GM23338 (cell line): Measurements from ENCODE around the gene STPG4. TPM values are rescaled to one million over a fixed set of nuclear protein-coding genes. Genes with fewer than 3 reads are reported as not detected.

Source experiments
- ATAC-seq: fragments of 200-7000 bp; cut with Tn5 transposase; 3 replicates; pipeline ENCODE4 v1.9.1; 2020
- DNase-seq: peaks from one replicate; pipeline ENCODE4 v3.0.0-alpha.2; 2015; ENCODE audit warnings: low spot score
- H2AFZ ChIP-seq: fragments of 200-600 bp; sonication (generic); 2 replicates; pipeline ENCODE4 v1.8.0; 2016; ENCODE audit warnings: antibody characterized with exemption, mild to moderate bottlenecking, moderate library complexity
- H3F3A ChIP-seq: fragments of 200-600 bp; sonication (generic); replicated peaks from 2 replicates; pipeline ENCODE4 v1.8.0; 2017; ENCODE audit warnings: antibody characterized with exemption, mixed run types, low read depth
- H3K27ac ChIP-seq: fragments of 200-600 bp; sonication (generic); 2 replicates; pipeline ENCODE4 v1.6.1; 2016; ENCODE audit warnings: low read depth
- H3K27me3 ChIP-seq: fragments of 200-600 bp; sonication (generic); 2 replicates; pipeline ENCODE4 v1.8.0; 2016; ENCODE audit warnings: mild to moderate bottlenecking, mixed run types, moderate library complexity; ENCODE audit not compliant: insufficient read depth
- H3K36me3 ChIP-seq: fragments of 200-600 bp; sonication (generic); 2 replicates; pipeline ENCODE4 v1.8.0; 2016; ENCODE audit warnings: mild to moderate bottlenecking; ENCODE audit not compliant: insufficient read depth
- H3K4me1 ChIP-seq: fragments of 200-600 bp; sonication (generic); 2 replicates; pipeline ENCODE4 v1.8.0; 2016; ENCODE audit warnings: mild to moderate bottlenecking, moderate library complexity; ENCODE audit not compliant: insufficient read depth
- H3K4me2 ChIP-seq: fragments of 200-600 bp; sonication (generic); 2 replicates; pipeline ENCODE4 v1.7.1; 2017; ENCODE audit warnings: mixed run types
- H3K4me3 ChIP-seq: fragments of 200-600 bp; sonication (generic); 2 replicates; pipeline ENCODE4 v1.6.1; 2016; ENCODE audit warnings: mixed run types
- H3K79me2 ChIP-seq: fragments of 200-600 bp; sonication (generic); replicated peaks from 2 replicates; pipeline ENCODE4 v1.8.0; 2017; ENCODE audit warnings: mild to moderate bottlenecking; ENCODE audit not compliant: insufficient read depth
- H3K9me2 ChIP-seq: fragments of 200-600 bp; sonication (generic); 2 replicates; pipeline ENCODE4 v1.8.0; 2017; ENCODE audit not compliant: insufficient read depth
- H4K20me1 ChIP-seq: fragments of 200-600 bp; sonication (generic); replicated peaks from 2 replicates; pipeline ENCODE4 v1.8.0; 2017; ENCODE audit warnings: mild to moderate bottlenecking; ENCODE audit not compliant: insufficient read depth
- H3K27ac Mint-ChIP-seq: 2 replicates; pipeline ENCODE4 v1.8.0; 2020; ENCODE audit warnings: inconsistent platforms, mild to moderate bottlenecking, moderate library complexity, mixed read lengths
- H3K27me3 Mint-ChIP-seq: 3 replicates; pipeline ENCODE4 v1.8.0; 2022; ENCODE audit warnings: low read depth, mild to moderate bottlenecking, moderate library complexity, mixed read lengths, inconsistent platforms; ENCODE audit not compliant: insufficient read depth, poor library complexity
- H3K36me3 Mint-ChIP-seq: 3 replicates; pipeline ENCODE4 v1.8.0; 2021; ENCODE audit warnings: low read depth, mild to moderate bottlenecking, inconsistent platforms, moderate library complexity, mixed read lengths
- H3K4me1 Mint-ChIP-seq: 3 replicates; pipeline ENCODE4 v1.8.0; 2020; ENCODE audit warnings: mild to moderate bottlenecking, inconsistent platforms, mixed read lengths
- H3K4me3 Mint-ChIP-seq: 3 replicates; pipeline ENCODE4 v1.8.0; 2021; ENCODE audit warnings: moderate library complexity, mild to moderate bottlenecking, inconsistent platforms, mixed read lengths
- H3K9me3 Mint-ChIP-seq: 3 replicates; pipeline ENCODE4 v1.8.0; 2020; ENCODE audit warnings: moderate library complexity, mild to moderate bottlenecking, inconsistent platforms, mixed read lengths
- CREB1 ChIP-seq: fragments of 250-450 bp; sonication (Bioruptor Pico); IDR thresholded peaks from 2 replicates; pipeline ENCODE4 v1.5.0; 2020; ENCODE audit warnings: low read depth, mild to moderate bottlenecking, moderate library complexity
- EZH2 ChIP-seq: fragments of 200-600 bp; sonication (generic); IDR thresholded peaks from one replicate; pipeline ENCODE4 v1.8.0; 2017; ENCODE audit warnings: antibody characterized with exemption, mild to moderate bottlenecking, low read depth; ENCODE audit not compliant: unreplicated experiment
- EZH2phosphoT487 ChIP-seq: fragments of 200-600 bp; sonication (generic); IDR thresholded peaks from one replicate; pipeline ENCODE4 v1.8.1; 2018; ENCODE audit warnings: antibody characterized with exemption; ENCODE audit not compliant: unreplicated experiment
- JUNB ChIP-seq: IDR thresholded peaks from one replicate; pipeline ENCODE4 v1.6.1; 2016; ENCODE audit warnings: antibody characterized with exemption; ENCODE audit not compliant: unreplicated experiment
- NANOG ChIP-seq: IDR thresholded peaks from 2 replicates; pipeline ENCODE4 v1.6.1; 2016; ENCODE audit warnings: antibody characterized with exemption, borderline replicate concordance
- POLR2AphosphoS5 ChIP-seq: IDR thresholded peaks from 2 replicates; pipeline ENCODE4 v1.6.1; 2016; ENCODE audit warnings: antibody characterized with exemption, low read depth
- STAT1 ChIP-seq: IDR thresholded peaks from one replicate; pipeline ENCODE4 v1.6.1; 2016; ENCODE audit warnings: antibody characterized with exemption; ENCODE audit not compliant: unreplicated experiment
- ZNF114 ChIP-seq: fragments of 250-450 bp; sonication (Bioruptor Pico); IDR thresholded peaks from 2 replicates; pipeline ENCODE4 v1.5.0; 2020; ENCODE audit warnings: mild to moderate bottlenecking, moderate library complexity
- ZNF331 ChIP-seq: fragments of 250-450 bp; sonication (Bioruptor Pico); IDR thresholded peaks from 2 replicates; pipeline ENCODE4 v1.5.0; 2020; ENCODE audit warnings: low read depth, mild to moderate bottlenecking, moderate library complexity
- polyA plus RNA-seq: library from polyadenylated mRNA; unstranded; fragments of >200 nt; fragmentation: Nextera tagmentation; extraction: Ambion mirVana; gene quantifications from 2 replicates; pipeline ENCODE4 v1.2.1, GENCODE V29; 2016
- total RNA-seq: library from RNA; depleted of rRNA; stranded (reverse); fragments of >200 nt; shearing (Covaris generic); gene quantifications from 2 replicates; pipeline ENCODE4 v1.2.3, GENCODE V29; 2014
- TF ChIP-seq, protein P1 (sequence below): fragments of 250-450 bp; sonication (Bioruptor Pico); IDR thresholded peaks from 2 replicates; pipeline ENCODE4 v1.5.0; 2020; ENCODE audit warnings: mild to moderate bottlenecking, moderate library complexity
- TF ChIP-seq, protein P2 (sequence below): IDR thresholded peaks from 2 replicates; pipeline ENCODE4 v1.6.1; 2016; ENCODE audit warnings: antibody characterized with exemption
- TF ChIP-seq, protein P3 (sequence below): IDR thresholded peaks from one replicate; pipeline ENCODE4 v1.6.1; 2018; ENCODE audit warnings: antibody characterized with exemption; ENCODE audit not compliant: unreplicated experiment
- TF ChIP-seq, protein P4 (sequence below), 2 experiments: fragments of 200-600 bp in 1 of 2; sonication (generic) in 1 of 2; conservative IDR thresholded peaks; 2 replicates each; pipeline versions ENCODE4 v1.5.1 to v1.6.1; 2016 to 2017; ENCODE audit warnings: antibody characterized with exemption in 2 of 2, low read depth in 2 of 2, mild to moderate bottlenecking in 2 of 2, moderate library complexity in 1 of 2

Gene STPG4
- total and polyA plus RNA-seq, 2 experiments from 2014 or later = 0.28 TPM; not detected in 1

DNA sequence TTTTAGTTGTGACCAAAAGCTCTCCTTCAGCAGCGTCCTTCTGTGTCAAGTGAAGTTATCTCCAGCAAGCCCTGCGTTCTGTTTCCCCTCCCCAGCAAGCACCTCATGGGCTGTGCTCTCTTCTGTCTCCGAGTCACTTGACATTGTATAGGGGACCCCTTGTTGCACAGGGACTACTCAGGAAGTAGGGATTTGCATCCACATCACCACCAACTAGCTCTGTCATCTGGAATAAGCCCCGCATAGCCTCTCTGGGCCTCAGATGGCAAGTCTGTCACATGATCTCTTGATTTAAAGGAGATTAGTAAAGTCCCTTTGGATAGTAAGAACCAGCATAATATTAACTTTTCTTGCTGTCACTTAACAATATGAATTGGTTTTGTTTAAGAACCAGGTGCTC, 32.0 kb upstream of the STPG4 start:
- Histone ChIP-seq H3K4me2 (no peak overlapping the region), H3K4me1 (peaks cover 13% of the 10 kb centered on the region), H3K27me3 (no peaks in the 10 kb centered on the region), H3K9me2 (no peaks in the 10 kb centered on the region), H3K79me2 (no peaks in the 10 kb centered on the region), H3K4me3 (no peak overlapping the region), H4K20me1 (no peaks in the 10 kb centered on the region), H3F3A (no peaks in the 10 kb centered on the region), H3K27ac (no peak overlapping the region), H3K36me3 (no peaks in the 10 kb centered on the region), H2AFZ (peak overlapping the region; percentile 65)
- TF ChIP-seq CREB1 (CRISPR knock-in tag) (no peak), ZNF331 (CRISPR knock-in tag) (no peak), EZH2phosphoT487 (no peak), ZNF114 (CRISPR knock-in tag) (no peak), EZH2 (no peak), STAT1 (no peak), POLR2AphosphoS5 (no peak), NANOG (no peak), JUNB (no peak)
- TF ChIP-seq, protein P1, sequence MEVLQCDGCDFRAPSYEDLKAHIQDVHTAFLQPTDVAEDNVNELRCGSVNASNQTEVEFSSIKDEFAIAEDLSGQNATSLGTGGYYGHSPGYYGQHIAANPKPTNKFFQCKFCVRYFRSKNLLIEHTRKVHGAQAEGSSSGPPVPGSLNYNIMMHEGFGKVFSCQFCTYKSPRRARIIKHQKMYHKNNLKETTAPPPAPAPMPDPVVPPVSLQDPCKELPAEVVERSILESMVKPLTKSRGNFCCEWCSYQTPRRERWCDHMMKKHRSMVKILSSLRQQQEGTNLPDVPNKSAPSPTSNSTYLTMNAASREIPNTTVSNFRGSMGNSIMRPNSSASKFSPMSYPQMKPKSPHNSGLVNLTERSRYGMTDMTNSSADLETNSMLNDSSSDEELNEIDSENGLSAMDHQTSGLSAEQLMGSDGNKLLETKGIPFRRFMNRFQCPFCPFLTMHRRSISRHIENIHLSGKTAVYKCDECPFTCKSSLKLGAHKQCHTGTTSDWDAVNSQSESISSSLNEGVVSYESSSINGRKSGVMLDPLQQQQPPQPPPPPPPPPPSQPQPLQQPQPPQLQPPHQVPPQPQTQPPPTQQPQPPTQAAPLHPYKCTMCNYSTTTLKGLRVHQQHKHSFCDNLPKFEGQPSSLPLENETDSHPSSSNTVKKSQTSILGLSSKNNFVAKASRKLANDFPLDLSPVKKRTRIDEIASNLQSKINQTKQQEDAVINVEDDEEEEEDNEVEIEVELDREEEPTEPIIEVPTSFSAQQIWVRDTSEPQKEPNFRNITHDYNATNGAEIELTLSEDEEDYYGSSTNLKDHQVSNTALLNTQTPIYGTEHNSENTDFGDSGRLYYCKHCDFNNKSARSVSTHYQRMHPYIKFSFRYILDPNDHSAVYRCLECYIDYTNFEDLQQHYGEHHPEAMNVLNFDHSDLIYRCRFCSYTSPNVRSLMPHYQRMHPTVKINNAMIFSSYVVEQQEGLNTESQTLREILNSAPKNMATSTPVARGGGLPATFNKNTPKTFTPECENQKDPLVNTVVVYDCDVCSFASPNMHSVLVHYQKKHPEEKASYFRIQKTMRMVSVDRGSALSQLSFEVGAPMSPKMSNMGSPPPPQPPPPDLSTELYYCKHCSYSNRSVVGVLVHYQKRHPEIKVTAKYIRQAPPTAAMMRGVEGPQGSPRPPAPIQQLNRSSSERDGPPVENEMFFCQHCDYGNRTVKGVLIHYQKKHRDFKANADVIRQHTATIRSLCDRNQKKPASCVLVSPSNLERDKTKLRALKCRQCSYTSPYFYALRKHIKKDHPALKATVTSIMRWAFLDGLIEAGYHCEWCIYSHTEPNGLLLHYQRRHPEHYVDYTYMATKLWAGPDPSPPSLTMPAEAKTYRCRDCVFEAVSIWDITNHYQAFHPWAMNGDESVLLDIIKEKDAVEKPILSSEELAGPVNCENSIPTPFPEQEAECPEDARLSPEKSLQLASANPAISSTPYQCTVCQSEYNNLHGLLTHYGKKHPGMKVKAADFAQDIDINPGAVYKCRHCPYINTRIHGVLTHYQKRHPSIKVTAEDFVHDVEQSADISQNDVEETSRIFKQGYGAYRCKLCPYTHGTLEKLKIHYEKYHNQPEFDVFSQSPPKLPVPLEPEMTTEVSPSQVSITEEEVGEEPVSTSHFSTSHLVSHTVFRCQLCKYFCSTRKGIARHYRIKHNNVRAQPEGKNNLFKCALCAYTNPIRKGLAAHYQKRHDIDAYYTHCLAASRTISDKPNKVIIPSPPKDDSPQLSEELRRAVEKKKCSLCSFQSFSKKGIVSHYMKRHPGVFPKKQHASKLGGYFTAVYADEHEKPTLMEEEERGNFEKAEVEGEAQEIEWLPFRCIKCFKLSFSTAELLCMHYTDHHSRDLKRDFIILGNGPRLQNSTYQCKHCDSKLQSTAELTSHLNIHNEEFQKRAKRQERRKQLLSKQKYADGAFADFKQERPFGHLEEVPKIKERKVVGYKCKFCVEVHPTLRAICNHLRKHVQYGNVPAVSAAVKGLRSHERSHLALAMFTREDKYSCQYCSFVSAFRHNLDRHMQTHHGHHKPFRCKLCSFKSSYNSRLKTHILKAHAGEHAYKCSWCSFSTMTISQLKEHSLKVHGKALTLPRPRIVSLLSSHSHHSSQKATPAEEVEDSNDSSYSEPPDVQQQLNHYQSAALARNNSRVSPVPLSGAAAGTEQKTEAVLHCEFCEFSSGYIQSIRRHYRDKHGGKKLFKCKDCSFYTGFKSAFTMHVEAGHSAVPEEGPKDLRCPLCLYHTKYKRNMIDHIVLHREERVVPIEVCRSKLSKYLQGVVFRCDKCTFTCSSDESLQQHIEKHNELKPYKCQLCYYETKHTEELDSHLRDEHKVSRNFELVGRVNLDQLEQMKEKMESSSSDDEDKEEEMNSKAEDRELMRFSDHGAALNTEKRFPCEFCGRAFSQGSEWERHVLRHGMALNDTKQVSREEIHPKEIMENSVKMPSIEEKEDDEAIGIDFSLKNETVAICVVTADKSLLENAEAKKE (CRISPR knock-in tag) = no peak
- TF ChIP-seq, protein P2, sequence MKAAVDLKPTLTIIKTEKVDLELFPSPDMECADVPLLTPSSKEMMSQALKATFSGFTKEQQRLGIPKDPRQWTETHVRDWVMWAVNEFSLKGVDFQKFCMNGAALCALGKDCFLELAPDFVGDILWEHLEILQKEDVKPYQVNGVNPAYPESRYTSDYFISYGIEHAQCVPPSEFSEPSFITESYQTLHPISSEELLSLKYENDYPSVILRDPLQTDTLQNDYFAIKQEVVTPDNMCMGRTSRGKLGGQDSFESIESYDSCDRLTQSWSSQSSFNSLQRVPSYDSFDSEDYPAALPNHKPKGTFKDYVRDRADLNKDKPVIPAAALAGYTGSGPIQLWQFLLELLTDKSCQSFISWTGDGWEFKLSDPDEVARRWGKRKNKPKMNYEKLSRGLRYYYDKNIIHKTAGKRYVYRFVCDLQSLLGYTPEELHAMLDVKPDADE = no peak
- TF ChIP-seq, protein P3, sequence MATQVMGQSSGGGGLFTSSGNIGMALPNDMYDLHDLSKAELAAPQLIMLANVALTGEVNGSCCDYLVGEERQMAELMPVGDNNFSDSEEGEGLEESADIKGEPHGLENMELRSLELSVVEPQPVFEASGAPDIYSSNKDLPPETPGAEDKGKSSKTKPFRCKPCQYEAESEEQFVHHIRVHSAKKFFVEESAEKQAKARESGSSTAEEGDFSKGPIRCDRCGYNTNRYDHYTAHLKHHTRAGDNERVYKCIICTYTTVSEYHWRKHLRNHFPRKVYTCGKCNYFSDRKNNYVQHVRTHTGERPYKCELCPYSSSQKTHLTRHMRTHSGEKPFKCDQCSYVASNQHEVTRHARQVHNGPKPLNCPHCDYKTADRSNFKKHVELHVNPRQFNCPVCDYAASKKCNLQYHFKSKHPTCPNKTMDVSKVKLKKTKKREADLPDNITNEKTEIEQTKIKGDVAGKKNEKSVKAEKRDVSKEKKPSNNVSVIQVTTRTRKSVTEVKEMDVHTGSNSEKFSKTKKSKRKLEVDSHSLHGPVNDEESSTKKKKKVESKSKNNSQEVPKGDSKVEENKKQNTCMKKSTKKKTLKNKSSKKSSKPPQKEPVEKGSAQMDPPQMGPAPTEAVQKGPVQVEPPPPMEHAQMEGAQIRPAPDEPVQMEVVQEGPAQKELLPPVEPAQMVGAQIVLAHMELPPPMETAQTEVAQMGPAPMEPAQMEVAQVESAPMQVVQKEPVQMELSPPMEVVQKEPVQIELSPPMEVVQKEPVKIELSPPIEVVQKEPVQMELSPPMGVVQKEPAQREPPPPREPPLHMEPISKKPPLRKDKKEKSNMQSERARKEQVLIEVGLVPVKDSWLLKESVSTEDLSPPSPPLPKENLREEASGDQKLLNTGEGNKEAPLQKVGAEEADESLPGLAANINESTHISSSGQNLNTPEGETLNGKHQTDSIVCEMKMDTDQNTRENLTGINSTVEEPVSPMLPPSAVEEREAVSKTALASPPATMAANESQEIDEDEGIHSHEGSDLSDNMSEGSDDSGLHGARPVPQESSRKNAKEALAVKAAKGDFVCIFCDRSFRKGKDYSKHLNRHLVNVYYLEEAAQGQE = no peak
- TF ChIP-seq, protein P4, sequence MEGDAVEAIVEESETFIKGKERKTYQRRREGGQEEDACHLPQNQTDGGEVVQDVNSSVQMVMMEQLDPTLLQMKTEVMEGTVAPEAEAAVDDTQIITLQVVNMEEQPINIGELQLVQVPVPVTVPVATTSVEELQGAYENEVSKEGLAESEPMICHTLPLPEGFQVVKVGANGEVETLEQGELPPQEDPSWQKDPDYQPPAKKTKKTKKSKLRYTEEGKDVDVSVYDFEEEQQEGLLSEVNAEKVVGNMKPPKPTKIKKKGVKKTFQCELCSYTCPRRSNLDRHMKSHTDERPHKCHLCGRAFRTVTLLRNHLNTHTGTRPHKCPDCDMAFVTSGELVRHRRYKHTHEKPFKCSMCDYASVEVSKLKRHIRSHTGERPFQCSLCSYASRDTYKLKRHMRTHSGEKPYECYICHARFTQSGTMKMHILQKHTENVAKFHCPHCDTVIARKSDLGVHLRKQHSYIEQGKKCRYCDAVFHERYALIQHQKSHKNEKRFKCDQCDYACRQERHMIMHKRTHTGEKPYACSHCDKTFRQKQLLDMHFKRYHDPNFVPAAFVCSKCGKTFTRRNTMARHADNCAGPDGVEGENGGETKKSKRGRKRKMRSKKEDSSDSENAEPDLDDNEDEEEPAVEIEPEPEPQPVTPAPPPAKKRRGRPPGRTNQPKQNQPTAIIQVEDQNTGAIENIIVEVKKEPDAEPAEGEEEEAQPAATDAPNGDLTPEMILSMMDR (conservative IDR thresholded peaks at IDR 0.05; ENCODE audit: low read depth in 2 of 2) = no peak
- peaks cover 29% of the 10 kb centered on the region for H3K4me1 Mint-ChIP-seq
- peaks cover 2% of the 10 kb centered on the region for H3K27me3 Mint-ChIP-seq
- H3K27ac Mint-ChIP-seq = no peak overlapping the region
- DNase-seq (no peak), ATAC-seq (no peak)
- no peaks in the 10 kb centered on the region for H3K36me3 Mint-ChIP-seq
- H3K4me3 Mint-ChIP-seq = no peak overlapping the region
- H3K9me3 Mint-ChIP-seq = no peaks in the 10 kb centered on the region
